ENCODE data around the gene CDK5RAP3. TPM values are rescaled to one million over a fixed set of nuclear protein-coding genes. Genes with fewer than 3 reads are reported as not detected.
A peak's percentile ranks its signal among the peaks of the same experiment; 100 is the strongest.

Gene CDK5RAP3
- total and polyA plus RNA-seq, 2 of the 13 experiments (the other 11 are each of a cell fraction or from before 2014, with no cell fraction given) = 128 to 154 TPM

DNA sequence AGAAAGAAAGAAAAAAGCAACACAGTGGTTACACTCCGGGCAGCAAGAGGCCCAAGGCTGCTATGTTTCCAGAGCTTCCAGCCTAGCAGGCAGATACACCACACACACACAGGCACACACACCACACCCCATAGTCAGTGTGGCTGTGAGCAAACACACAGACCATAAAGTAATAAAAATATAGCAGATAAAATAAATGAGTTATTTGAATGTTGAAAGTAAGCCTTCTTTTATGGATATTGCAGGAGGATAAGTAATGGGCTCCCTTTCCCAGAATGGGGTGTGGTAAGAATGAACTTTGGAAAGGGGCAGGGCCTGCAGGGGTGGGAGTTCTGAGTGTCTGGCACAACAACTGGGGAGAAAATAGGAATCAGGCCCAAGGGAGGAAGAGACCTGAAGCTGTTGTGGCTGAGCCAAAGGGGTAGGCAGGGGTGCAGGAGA is 4.8 kb upstream of the CDK5RAP3 start (continued):
- TF ChIP-seq TBX2 (CRISPR knock-in tag; IDR thresholded peaks at IDR 0.05; ENCODE audit: borderline replicate concordance) (0 out of 2 replicates have a peak, but pooled peaks have one; percentile 18), ZNF160 (CRISPR knock-in tag; IDR thresholded peaks at IDR 0.05) (no peak), AHDC1 (CRISPR knock-in tag; IDR thresholded peaks at IDR 0.05; ENCODE audit: borderline replicate concordance) (no peak), CSRNP2 (CRISPR knock-in tag; conservative IDR thresholded peaks at IDR 0.05; ENCODE audit: low read depth) (no peak), TRIM24 (CRISPR knock-in tag; IDR thresholded peaks at IDR 0.05) (no peak), ZNF33A (CRISPR knock-in tag; IDR thresholded peaks at IDR 0.05; ENCODE audit: borderline replicate concordance) (no peak), RARA (CRISPR knock-in tag; IDR thresholded peaks at IDR 0.05) (0 out of 2 replicates have a peak, but pooled peaks have one; percentile 13), ZBTB4 (CRISPR knock-in tag; IDR thresholded peaks at IDR 0.05; ENCODE audit: borderline replicate concordance) (no peak), MED1 (CRISPR knock-in tag; IDR thresholded peaks at IDR 0.05) (no peak)
- TF ChIP-seq, protein P1, sequence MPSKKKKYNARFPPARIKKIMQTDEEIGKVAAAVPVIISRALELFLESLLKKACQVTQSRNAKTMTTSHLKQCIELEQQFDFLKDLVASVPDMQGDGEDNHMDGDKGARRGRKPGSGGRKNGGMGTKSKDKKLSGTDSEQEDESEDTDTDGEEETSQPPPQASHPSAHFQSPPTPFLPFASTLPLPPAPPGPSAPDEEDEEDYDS (CRISPR knock-in tag; IDR thresholded peaks at IDR 0.05) = peak; percentile 56; the same call in 1 of the 2 replicates
- TF ChIP-seq, protein P2, sequence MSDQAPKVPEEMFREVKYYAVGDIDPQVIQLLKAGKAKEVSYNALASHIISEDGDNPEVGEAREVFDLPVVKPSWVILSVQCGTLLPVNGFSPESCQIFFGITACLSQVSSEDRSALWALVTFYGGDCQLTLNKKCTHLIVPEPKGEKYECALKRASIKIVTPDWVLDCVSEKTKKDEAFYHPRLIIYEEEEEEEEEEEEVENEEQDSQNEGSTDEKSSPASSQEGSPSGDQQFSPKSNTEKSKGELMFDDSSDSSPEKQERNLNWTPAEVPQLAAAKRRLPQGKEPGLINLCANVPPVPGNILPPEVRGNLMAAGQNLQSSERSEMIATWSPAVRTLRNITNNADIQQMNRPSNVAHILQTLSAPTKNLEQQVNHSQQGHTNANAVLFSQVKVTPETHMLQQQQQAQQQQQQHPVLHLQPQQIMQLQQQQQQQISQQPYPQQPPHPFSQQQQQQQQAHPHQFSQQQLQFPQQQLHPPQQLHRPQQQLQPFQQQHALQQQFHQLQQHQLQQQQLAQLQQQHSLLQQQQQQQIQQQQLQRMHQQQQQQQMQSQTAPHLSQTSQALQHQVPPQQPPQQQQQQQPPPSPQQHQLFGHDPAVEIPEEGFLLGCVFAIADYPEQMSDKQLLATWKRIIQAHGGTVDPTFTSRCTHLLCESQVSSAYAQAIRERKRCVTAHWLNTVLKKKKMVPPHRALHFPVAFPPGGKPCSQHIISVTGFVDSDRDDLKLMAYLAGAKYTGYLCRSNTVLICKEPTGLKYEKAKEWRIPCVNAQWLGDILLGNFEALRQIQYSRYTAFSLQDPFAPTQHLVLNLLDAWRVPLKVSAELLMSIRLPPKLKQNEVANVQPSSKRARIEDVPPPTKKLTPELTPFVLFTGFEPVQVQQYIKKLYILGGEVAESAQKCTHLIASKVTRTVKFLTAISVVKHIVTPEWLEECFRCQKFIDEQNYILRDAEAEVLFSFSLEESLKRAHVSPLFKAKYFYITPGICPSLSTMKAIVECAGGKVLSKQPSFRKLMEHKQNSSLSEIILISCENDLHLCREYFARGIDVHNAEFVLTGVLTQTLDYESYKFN (CRISPR knock-in tag; conservative IDR thresholded peaks at IDR 0.05) = peak; percentile 67
